Activated CD4-positive, alpha-beta T cell treated with anti-CD3 and anti-CD28 coated beads for 1 hour (primary cell): ENCODE results near the gene PROP1.
"Not testable (repeated sequence)": the region's sequence is repeated elsewhere in the genome, so short reads cannot be mapped to it uniquely, and the experiment has no call there.

Source experiments
- DNase-seq: peaks from one replicate; pipeline ENCODE4 v3.0.0-alpha.2; 2020

Gene PROP1

GRCh38 chr5:177943805-177944736 is 52.0 kb downstream of the PROP1 start:
- DNase-seq = peak; percentile 20

DNA sequence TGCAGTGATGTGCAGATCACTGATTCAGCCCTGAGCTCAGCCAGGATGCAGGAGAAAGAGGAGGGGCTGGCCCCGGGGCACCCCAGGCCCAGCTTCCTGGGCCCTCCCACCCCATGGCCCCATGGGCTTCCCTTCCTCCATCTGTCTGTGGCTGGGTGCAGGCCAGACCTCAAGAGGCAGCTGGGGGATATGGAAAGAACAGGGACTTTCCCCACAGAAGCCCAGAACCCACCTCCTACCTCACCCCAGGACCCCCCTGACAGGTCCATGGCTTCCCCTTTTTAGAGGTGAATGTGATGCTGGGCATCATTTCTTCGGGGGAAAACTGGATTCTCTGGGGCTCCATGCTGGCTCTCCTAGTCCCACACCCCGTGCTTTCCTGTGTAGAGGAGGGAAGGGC is 53.1 kb downstream of the PROP1 start:
- DNase-seq = not testable (repeated sequence)
